NCI-H226 (cell line): ENCODE measurements around the gene TMEM229B.

ENCODE experiments used
- DNase-seq: peaks from one replicate; pipeline ENCODE4 v3.0.0-alpha.2; 2015

Gene TMEM229B

DNA sequence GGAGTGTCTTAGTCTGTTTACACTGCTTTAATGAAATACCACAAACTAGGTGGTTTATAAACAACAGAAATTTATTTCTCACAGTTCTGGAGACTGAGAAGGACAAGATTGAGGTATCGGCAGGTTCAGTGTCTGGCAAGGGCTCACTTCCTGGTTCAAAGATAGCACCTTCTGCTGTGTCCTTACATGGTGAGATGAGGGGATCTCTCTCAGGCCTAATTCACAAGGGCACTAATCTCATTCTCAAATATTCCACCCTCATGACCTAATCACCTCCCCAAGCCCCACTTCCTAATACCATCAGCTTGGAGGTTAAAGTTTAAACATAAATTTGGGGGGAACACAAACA, 41.5 kb downstream of the TMEM229B start:
- DNase-seq: no peak

DNA sequence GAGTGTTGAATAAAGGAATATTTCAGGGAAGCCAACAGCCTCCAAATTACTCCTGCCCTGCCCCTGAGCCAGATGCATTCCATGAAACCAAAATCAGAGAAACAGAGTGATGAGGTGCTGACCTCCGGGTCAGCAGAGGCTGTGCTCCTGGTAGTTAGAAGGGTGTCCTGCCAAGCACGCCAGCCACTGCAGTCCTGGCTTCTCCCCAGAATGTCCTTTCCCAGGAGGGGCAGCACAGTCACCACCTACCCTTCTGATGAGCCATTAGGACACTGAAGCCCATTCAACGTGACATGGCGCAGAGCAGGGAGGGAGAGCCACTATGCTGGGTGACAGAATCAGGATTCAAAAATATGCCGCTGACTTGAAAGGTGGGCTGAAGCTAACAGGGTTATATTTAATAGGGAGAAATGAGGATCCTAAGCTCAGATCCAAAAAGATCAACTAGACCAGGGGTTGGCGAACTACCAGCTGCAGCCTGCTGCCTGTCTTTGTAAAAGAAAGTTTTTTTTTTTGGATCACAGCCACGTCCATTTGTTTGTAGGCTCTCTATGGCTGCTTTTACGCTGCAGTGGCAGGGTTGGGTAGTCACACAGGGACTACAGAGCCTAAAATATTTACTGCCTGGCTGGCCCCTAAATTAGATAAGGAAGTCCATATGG, 42.0 kb downstream of the TMEM229B start:
- DNase-seq: peak; percentile 7

DNA sequence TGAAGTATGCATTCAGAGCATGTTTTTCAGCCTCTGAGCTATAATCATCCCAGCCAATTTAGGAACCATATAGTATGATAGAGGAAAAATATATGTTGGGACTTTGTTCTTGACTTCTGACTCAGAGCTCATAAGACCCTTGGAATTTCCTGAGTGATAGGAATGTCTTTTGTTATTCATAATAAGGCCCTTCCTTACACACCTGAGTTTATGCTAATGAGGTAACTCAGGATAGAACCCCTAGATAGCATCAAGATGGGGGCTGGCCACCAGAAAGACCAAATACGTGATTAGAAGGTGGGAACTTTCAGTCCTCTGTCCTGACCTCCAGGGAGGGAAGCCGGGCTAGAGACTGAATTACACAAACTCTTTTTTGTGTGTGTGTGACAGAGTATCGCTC, 44.1 kb downstream of the TMEM229B start:
- peak; percentile 33 for DNase-seq

DNA sequence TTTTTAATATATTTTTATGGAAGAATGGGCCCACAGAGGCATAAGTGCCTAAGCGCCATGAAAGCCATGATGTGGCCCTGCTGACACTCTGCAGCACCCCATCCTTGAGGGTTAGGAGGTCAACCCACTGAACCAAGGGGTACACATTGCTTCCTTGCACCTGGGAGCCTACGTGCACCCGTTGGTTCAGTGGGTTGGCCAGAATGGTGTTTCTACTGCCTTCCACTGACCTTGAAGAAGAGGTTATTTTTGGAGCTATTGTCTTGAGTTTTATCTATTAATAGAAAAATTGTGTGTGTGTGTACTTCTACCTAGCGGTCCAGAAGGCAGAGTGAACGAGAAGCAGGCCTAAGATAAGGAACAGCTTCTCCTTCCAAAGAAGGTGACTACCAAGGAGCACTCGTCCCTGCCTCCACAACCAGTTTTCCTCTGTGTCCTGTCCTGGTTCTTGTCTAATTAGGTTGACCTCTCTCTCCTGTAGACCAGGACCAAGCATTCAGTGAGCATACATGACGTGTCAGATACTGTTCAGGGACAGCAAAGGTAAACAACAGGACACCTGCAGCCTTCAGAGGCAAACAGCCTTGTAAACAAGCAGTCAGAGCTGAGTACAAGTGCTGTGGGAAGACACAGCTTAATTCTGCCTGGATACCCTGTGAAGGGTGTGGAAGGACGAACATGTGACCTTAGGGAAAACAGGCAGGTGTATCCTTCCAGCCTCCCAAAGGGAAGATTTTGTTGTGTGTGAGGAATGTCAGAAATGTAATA, 46.2 kb downstream of the TMEM229B start:
- DNase-seq: no peak

DNA sequence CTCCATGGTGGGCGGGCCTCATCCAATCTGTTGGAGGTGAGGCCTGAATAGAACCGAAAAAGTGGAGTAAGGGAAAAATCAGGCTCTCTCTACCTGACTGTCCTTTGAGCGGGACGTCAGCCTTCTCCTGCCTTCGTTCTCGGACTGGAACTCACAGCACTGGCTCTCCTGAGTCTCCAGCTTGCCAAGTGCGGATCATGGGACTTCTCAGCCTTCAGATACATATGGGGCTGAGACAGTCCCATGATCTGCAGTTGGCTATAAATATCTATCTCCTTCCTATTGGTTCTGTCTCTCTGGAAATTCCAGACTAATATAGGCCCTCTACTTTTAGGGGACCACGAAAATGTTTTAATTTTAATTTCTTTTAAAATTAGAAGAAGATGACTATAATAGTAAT, 46.8 kb downstream of the TMEM229B start:
- no peak for DNase-seq

DNA sequence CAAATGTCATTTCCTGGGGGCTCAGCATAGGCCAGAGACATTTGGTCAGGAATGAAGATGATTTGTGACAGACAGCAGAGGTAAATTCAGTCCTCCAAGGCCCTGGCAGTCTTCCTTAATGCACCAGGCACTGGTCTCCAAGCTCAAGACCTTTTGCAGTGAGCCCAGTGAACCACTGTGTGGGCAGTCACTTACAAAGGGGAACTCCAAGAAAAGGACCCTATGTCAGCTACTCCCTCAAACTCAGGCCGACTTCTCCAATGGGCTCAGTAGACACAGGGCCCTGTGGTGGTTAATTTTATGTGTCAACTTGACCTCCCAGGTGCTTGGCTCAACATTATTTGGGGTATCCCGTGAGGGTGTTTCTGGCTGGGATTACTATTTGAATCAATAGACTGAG, 47.3 kb downstream of the TMEM229B start:
- DNase-seq: no peak

DNA sequence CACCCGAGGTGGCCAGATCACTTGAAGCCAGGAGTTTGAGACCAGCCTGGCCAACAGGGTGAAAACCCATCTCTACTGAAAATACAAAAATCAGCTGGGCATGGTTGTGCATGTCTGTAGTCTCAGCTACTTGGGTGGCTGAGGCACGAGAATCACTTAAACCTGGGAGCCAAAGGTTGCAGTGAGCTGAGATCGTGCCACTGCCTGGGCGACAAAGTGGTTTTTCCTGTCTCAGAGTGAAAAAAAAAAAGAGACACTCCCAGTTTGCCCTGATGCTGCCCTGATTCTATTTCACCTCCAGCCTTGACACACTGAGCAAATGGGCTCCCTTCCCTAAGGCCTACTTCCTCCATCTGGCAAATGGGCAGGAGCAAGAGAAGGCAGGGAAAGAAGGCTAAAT, 48.0 kb downstream of the TMEM229B start:
- no peak for DNase-seq

DNA sequence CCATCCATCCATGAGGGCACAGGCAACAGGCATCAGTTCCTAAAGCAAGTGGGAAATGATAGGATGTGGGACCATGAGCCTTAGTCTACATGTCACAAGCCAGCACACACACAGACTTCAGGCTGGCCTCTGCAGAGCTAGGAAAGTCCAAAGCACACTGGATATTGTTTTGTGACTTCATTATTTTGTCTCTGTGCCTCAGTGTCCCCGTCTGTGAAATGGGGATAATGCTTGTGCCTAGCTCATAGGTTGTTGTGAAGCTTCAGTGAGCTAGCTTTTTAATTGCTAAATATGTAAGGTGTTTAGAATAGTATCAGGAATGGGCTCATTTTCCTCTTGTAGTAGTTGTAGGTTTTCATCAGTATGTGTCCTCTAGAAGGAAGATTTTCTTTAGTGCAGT, 49.6 kb downstream of the TMEM229B start:
- no peak for DNase-seq

DNA sequence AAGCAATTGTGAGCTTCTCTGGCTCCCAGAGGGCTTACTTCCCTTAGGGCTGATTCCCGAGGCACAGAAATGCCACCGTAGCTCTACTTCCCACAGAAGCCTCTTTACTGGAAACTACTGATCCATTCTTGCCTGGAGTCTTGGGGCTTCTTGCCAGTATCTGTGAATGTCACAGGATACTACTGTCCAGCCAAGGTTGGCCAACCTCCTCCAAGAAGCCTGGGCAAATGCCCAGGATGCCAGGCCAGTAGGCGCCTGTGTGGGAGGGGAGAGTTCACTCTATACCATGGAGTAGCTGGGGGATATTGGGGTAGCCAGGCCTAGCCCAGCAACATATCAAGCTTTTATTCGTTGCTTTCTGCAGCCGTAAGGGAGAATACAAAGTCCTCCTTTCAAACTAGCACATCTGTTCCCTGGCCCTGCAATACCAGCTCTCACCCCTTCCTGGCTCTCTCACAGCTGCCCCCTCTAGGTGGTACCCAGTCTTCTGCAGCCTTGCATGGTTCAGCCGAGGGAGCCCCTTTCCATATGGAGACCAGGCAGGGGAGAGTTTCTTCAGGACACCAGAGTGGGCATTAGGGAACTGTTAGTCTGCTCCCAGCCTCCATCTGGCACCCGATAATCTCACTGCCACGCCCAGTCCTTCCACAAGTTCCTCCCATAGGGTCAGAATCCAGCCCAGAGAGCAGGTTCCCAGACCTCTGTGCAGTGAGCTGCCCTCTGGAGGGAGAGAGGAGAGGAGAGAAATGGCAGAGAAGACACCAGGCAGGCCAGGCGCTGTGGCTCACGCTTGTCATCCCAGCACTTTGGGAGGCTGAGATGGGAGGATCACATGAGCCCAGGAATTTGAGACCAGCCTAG, 52.3 kb downstream of the TMEM229B start:
- no peak for DNase-seq

DNA sequence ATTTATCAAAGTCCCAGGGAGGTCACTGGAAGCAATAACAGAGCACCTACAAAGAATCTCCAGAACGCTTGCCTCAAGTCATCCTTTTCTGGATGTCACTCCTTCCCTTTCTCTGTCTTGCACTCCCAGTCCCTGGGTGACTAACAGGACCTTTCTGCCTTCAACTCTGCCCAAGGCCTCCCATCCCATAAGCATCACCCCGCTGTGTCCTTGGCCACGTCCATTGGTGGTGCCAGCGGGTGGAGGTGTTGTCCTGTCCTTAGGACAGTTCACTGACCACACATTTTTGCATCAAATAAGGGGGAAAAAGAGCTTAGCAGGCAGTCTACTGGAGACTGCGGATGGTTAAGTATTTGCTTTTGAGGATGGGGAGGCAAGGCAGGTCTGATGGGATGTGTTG, 52.9 kb downstream of the TMEM229B start:
- DNase-seq: no peak

DNA sequence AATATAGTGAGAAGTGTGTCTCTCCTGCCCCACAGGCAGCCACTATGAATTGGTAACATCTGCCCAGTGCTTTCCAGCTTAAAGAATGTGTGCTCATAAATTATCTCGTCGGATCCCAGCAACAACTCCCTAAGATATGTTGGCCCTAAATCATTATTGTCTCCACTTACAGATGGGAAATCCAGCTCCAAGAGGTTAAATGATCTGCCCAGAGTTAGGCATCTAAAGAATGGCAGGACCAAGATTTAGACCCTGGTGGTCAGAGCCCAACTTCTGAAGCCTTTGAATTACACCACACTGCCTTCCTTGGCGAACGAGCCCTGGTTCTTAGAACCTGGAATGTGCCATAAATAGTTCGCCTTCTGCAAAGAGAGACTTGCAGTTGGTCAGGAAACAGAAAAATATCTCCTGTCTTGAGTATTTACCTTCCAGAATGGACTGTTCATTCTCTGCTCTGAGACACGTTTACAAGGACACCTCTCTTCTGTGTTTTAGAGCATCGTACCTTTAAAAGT, 56.4 kb downstream of the TMEM229B start:
- DNase-seq: no peak

DNA sequence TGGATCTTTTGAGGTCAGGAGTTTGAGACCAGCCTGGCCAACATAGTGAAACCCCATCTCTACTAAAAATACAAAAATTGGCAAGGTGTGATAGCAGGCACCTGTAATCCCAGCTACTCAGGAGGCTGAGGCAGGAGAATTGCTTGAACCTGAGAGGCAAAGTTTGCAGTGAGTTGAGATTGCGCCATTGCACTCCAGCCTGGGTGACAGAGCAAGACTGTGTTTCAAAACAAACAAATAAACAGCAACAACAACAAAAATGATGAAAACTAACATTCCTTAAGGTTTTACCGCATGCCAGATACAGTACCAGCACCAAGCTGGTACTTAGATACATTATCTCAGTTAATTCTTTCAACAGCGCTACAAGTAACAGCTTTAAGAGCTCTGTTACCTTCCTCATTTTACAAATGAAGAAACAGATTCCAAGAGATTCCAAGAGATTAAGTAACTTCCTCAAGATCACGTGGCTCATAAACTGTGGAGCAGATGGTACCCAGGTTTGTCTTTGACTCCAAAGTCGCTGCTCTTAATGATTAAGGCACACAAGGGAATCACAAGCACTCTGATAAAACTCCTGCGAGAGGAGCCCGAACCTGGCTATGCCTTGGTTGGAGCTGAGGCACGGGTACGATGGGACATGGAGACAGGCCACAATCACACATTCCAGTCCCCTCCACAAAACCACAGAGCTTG, 58.9 kb downstream of the TMEM229B start:
- DNase-seq: no peak

DNA sequence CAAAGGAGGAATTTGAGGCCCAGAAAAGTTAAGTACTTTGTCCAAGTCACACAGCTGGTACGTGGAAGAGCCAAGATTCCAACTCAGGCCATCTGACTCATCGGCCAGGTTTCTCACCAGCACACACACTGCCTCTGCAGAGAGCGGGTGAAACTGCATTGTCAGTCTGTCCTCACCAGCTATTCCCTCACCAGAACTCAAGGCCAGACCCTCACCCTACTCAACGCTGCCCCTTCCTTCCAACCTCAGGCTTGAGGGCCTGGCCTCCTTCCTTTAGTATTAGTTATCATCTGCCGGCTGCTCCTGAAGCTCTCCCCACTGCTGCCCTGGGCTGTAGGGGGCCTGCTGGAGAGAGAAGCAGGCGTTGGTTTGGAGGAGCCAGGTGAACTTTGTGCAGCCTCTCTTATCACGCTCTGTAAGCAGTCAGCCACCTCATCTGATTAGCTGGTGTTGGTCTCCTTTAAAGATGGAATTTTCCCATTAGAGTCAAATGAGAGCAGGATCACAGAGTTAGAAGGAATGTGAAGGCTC, 60.0 kb downstream of the TMEM229B start:
- peak; percentile 79 for DNase-seq

DNA sequence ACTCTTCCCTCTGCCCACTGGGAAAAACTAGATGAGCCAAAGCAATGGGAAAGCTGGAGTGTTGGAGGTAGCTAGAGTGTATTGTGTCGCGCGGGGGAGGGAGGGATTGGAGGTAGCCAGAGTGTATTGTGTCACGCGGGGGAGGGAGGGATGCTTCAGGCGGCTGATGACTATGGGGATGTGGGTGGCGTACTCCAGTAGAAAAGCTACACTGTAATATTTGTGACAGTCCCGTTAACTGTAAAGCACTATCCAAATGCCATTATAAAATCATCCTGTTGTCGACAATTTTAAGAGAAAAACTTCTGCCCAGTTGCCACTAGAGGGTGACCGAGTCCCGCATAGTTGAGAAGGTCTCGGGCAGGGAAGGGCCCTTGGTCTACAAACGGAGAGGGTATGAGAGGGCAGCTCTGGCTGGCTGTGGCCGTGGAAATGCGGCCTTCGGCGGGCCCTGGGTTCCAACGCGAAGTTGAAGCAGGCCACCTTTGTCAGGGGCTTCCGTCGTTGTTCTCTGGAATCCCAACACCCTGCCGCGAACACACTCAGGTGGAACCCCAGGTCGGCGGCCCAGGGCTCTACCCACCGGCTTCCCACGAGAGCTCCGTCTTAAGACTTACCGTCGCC, 61.4 kb downstream of the TMEM229B start:
- peak; percentile 62 for DNase-seq

DNA sequence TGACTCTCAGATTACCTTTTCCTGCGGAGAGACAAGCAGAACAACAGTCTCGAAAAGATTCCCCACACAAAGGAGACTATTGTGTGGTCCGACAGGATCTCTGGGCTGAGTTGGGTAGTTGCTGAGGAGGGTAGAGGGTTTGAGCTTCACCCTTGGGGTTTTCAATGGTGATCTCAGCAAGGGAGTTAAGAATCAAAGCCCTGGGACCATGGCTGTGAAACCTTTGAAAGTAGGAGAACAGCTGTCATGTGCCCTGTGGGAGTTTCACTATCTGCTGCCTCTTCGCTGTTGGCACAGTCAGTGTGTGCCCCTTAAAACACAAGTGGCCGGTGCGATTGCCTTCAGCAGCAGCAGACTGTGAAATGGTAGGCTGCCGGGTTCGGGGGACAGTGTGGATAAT, 62.4 kb downstream of the TMEM229B start:
- no peak for DNase-seq

DNA sequence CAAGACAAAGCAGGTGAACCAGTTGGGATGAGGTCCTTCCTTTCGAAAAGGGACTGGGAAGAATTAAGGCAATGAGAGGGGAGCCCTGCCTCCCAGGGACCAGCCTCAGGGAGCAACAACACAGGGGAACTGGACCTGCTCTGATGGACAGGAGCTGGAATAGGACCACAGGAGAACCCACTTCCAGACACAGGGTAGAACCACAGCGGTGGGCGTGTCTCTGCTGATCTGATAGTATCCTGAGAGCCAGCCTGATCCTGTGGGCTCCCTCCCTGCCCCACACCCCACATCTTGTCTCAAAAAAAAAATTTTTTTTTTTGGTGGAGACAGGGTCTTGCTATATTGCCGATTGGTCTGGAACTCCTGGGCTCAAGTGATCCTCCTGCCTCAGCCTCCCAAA, 62.9 kb downstream of the TMEM229B start:
- DNase-seq: no peak

DNA sequence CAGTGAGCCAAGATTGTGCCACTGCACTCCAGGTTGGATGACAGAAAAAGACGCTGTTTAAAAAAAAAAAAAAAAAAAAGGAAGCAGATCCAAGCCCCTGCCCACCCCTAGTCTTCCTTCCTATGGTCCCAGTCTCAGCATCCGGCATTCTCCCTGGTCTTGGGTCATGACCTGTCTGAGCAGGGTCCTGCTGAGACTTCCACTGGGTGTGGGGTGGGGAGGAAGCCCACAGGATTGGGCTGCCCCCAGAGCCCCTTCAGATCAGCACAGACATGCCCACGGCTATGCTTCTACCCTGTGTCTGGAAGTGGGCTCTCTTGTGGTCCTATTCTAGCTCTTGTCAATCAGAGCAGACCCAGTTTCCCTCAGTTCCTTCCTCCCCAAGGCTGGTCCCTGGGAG, 64.0 kb downstream of the TMEM229B start:
- no peak for DNase-seq

DNA sequence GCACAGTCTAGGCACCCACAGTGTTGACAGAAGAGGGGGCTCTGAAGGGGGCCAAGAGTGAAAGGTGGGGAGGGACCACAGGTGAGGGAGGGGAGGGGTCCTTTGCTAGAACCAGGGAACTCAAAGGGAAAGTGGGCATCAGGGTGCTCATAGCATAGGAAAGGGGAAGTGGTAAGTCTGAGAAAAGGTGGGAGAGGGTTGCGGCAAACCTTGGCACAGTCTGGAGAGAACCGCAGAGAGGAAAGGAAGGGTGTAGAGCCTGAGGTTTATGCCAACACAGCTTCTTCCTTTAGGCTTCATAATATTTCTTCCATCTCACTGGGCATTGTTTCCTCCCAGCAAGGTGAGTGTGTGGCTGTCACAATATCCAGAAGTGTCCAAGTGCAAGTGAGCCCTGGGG, 65.1 kb downstream of the TMEM229B start:
- no peak for DNase-seq

DNA sequence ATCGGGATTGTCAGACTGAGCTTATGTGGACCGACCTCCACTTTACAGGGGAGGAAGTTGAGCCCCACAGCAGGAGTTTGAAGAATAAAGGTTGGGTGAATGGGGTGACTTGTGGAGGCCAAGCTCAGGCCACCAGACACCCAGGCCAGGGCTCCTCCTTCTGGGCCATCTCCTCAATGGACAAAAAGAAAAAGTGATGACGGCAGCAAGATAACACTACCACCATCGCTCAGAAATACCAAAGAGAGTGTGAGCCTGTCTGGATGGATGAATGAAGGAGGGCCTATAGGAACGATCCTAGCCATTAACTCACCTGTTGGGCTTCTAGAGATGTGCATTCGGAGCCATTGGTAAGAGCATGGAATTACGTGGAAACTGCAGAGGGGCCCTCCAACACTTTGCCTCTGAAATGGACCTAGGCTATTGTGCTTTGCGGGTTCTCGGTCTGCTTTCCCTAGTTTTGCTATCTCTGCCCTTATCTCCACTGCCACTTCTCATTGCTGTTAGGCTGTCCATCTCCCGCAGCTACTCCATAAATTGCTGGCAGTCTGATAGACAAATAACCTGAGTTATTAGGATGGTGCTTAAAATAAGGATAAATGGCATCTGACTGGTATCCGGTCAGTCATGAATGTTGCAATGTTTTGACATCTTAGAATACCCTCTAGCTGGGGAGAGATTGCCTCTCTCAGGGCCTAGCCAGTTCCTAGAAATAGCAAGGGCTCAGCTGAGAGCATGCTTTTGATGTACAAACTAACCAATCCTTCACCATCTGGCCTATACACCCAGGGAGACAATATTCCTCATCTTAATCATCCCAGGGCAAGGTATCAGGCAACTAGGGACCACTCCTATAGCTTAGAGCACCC, 66.9 kb downstream of the TMEM229B start:
- DNase-seq: no peak
